ENCODE measurements around the gene DNAH2. TPM values are rescaled to one million over a fixed set of nuclear protein-coding genes. Genes with fewer than 3 reads are reported as not detected.

DNAH2 gene
- total RNA-seq, 1 experiment from 2014 or later: 2.0 TPM

DNA sequence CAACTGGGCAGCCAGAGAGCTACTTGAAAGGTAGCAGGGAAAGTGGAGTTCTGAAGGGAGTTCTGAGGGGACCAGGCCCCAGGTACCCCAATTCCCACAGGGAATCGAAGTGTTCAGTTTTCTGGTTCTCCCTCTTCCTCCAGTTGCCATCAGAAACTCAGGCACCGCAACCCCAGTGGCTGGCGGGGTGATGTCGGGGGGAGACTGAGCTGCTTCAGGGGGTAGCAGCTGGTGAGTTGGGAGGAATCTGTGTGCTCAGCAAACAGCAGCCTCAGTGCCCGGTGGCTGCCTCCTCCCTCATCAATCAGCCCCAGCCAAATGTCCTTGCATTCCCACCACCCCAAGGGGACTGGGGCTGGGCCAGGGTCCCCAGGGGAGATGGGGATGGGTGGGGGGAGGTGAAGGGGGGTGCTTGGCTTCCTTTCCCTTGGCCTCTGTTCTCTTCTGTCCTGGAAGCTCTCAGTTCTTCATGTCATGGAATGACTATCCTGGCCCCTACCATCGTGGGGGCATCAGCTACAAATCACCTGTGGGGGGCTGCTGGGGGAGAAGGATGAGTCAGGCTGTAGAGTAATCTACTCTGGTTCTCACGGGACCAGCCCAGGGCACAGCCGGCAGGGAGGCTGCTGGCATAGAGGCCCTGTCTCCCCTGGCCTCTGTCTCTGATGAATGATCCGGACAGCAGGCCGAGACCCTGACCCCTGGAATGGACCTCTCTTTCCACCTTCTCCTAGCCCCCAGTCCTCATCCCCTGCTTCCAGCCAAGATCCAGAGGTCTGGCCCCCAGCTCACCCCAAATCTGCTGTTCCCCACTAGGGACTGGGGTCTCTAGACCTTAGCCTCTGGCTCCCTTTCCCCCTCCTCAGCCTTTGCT is 2.6 kb upstream of the DNAH2 start:
- Histone ChIP-seq H3K4me2 (ENCODE audit: low read length) (no peak overlapping the region), H2AFZ (ENCODE audit: low read depth, low read length, poor library complexity, severe bottlenecking) (no peak overlapping the region), H3K36me3 (ENCODE audit: control insufficient read depth in 1 of 2, insufficient read depth in 2 of 2, low read length in 2 of 2) (no peaks in the 10 kb centered on the region), H4K20me1 (ENCODE audit: insufficient read depth) (no peaks in the 10 kb centered on the region), H3K9ac (ENCODE audit: low read length) (no peak overlapping the region), H3K79me2 (ENCODE audit: insufficient read depth, low read length) (no peaks in the 10 kb centered on the region), H3K27ac (ENCODE audit: low read depth, low read length) (no peak overlapping the region), H3K4me3 (replicated peaks in 1 of 2; ENCODE audit: low read depth in 1 of 2, low read length in 2 of 2) (no peak overlapping the region), H3K27me3 (ENCODE audit: insufficient read depth, low read length) (no peaks in the 10 kb centered on the region), H3K9me2 (ENCODE audit: insufficient read depth) (0 out of 2 replicates have a peak, but pooled peaks cover 3% of the 10 kb centered on the region), H3K4me1 (ENCODE audit: control insufficient read depth in 1 of 2, insufficient read depth in 2 of 2, low read length in 2 of 2) (peaks cover 12 to 33% of the 10 kb centered on the region in 2 experiments), H3K9me3 (ENCODE audit: control insufficient read depth in 1 of 2, insufficient read depth in 1 of 2, low read depth in 1 of 2, low read length in 2 of 2) (no peaks in the 10 kb centered on the region)
- CTCF ChIA-PET: no interaction called here
- no peak for ATAC-seq
- no peak for DNase-seq (ENCODE audit: low read depth, low spot score)
- BruUV-seq (replicated peaks): no TSS peak
- intact Hi-C loops (cut with micrococcal nuclease): no loop called here
- TF ChIP-seq ELF1 (IDR thresholded peaks at IDR 0.05; ENCODE audit: borderline replicate concordance, low read depth) (no peak), EZH2 (IDR thresholded peaks at IDR 0.05) (no peak), JUND (IDR thresholded peaks at IDR 0.05) (no peak), POLR2AphosphoS5 (IDR thresholded peaks at IDR 0.05; ENCODE audit: low read depth, low read length) (no peak), ZFX (IDR thresholded peaks at IDR 0.05) (no peak), POLR2A (IDR thresholded peaks at IDR 0.05; ENCODE audit: borderline replicate concordance, extremely low read depth, insufficient read depth, insufficient read length) (no peak), EZH2phosphoT487 (IDR thresholded peaks at IDR 0.05; ENCODE audit: borderline replicate concordance) (no peak), SIN3A (IDR thresholded peaks at IDR 0.05; ENCODE audit: low read depth) (no peak), RAD21 (IDR thresholded peaks at IDR 0.05; ENCODE audit: low read depth) (no peak), YY1 (IDR thresholded peaks at IDR 0.05; ENCODE audit: extremely low read depth, insufficient replicate concordance, low read depth, low read length) (no peak), ZNF274 (IDR thresholded peaks at IDR 0.05; ENCODE audit: low read depth, low read length) (no peak), FOSL1 (IDR thresholded peaks at IDR 0.05; ENCODE audit: low read depth) (no peak), TCF7L2 (IDR thresholded peaks at IDR 0.05; ENCODE audit: borderline replicate concordance, extremely low read depth, insufficient read depth, insufficient read length) (no peak), CBX3 (IDR thresholded peaks at IDR 0.05; ENCODE audit: low read depth) (no peak), SP1 (IDR thresholded peaks at IDR 0.05; ENCODE audit: low read depth) (no peak)
- TF ChIP-seq, protein P1, sequence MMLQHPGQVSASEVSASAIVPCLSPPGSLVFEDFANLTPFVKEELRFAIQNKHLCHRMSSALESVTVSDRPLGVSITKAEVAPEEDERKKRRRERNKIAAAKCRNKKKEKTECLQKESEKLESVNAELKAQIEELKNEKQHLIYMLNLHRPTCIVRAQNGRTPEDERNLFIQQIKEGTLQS (IDR thresholded peaks at IDR 0.05): no peak
- TF ChIP-seq, protein P2, sequence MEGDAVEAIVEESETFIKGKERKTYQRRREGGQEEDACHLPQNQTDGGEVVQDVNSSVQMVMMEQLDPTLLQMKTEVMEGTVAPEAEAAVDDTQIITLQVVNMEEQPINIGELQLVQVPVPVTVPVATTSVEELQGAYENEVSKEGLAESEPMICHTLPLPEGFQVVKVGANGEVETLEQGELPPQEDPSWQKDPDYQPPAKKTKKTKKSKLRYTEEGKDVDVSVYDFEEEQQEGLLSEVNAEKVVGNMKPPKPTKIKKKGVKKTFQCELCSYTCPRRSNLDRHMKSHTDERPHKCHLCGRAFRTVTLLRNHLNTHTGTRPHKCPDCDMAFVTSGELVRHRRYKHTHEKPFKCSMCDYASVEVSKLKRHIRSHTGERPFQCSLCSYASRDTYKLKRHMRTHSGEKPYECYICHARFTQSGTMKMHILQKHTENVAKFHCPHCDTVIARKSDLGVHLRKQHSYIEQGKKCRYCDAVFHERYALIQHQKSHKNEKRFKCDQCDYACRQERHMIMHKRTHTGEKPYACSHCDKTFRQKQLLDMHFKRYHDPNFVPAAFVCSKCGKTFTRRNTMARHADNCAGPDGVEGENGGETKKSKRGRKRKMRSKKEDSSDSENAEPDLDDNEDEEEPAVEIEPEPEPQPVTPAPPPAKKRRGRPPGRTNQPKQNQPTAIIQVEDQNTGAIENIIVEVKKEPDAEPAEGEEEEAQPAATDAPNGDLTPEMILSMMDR (IDR thresholded peaks at IDR 0.05 in 2 of 3, conservative IDR thresholded peaks at IDR 0.05 in 1 of 3; ENCODE audit: borderline replicate concordance in 1 of 3, insufficient read depth in 1 of 3, low read depth in 2 of 3, low read length in 2 of 3): no peak
- TF ChIP-seq, protein P3, sequence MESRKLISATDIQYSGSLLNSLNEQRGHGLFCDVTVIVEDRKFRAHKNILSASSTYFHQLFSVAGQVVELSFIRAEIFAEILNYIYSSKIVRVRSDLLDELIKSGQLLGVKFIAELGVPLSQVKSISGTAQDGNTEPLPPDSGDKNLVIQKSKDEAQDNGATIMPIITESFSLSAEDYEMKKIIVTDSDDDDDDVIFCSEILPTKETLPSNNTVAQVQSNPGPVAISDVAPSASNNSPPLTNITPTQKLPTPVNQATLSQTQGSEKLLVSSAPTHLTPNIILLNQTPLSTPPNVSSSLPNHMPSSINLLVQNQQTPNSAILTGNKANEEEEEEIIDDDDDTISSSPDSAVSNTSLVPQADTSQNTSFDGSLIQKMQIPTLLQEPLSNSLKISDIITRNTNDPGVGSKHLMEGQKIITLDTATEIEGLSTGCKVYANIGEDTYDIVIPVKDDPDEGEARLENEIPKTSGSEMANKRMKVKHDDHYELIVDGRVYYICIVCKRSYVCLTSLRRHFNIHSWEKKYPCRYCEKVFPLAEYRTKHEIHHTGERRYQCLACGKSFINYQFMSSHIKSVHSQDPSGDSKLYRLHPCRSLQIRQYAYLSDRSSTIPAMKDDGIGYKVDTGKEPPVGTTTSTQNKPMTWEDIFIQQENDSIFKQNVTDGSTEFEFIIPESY (IDR thresholded peaks at IDR 0.05; ENCODE audit: extremely low read depth, insufficient replicate concordance, low read length): no peak
- TF ChIP-seq, protein P4, sequence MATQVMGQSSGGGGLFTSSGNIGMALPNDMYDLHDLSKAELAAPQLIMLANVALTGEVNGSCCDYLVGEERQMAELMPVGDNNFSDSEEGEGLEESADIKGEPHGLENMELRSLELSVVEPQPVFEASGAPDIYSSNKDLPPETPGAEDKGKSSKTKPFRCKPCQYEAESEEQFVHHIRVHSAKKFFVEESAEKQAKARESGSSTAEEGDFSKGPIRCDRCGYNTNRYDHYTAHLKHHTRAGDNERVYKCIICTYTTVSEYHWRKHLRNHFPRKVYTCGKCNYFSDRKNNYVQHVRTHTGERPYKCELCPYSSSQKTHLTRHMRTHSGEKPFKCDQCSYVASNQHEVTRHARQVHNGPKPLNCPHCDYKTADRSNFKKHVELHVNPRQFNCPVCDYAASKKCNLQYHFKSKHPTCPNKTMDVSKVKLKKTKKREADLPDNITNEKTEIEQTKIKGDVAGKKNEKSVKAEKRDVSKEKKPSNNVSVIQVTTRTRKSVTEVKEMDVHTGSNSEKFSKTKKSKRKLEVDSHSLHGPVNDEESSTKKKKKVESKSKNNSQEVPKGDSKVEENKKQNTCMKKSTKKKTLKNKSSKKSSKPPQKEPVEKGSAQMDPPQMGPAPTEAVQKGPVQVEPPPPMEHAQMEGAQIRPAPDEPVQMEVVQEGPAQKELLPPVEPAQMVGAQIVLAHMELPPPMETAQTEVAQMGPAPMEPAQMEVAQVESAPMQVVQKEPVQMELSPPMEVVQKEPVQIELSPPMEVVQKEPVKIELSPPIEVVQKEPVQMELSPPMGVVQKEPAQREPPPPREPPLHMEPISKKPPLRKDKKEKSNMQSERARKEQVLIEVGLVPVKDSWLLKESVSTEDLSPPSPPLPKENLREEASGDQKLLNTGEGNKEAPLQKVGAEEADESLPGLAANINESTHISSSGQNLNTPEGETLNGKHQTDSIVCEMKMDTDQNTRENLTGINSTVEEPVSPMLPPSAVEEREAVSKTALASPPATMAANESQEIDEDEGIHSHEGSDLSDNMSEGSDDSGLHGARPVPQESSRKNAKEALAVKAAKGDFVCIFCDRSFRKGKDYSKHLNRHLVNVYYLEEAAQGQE (IDR thresholded peaks at IDR 0.05; ENCODE audit: low read depth): no peak
- POLR2A ChIA-PET: interaction anchor here (1.0 to 1.5 kb wide), 2 partner anchors 26 to 87 kb away, joined by 3 read pairs; partner anchors contain the start of genes SAT2 and WRAP53
- RAD21 ChIA-PET (ENCODE audit: low non-redundant PET in 1 of 2, low total read pairs in 2 of 2, uncharacterized antibody in 2 of 2, unreplicated experiment in 2 of 2): no interaction called here
